Left ventricle myocardium inferior (tissue), 1 donor: ENCODE results near the gene TOM1. TPM values are rescaled to one million over a fixed set of nuclear protein-coding genes. Genes with fewer than 3 reads are reported as not detected.

Experiments
- DNase-seq: peaks from one replicate; pipeline ENCODE4 v3.0.0-alpha.2; 2020
- H3K27ac ChIP-seq: fragments of 200-600 bp; replicated peaks from 2 replicates; pipeline ENCODE4 v1.8.0; 2021
- H3K27me3 ChIP-seq: fragments of 200-600 bp; 2 replicates; pipeline ENCODE4 v1.8.0; 2021; ENCODE audit warnings: low read depth
- H3K36me3 ChIP-seq: fragments of 200-600 bp; 2 replicates; pipeline ENCODE4 v1.8.0; 2021
- H3K4me1 ChIP-seq: fragments of 200-600 bp; 2 replicates; pipeline ENCODE4 v1.8.0; 2021
- H3K4me3 ChIP-seq: fragments of 200-600 bp; 2 replicates; pipeline ENCODE4 v1.8.0; 2021; ENCODE audit warnings: mild to moderate bottlenecking, moderate library complexity
- H3K9me3 ChIP-seq: fragments of 200-600 bp; replicated peaks from 2 replicates; pipeline ENCODE4 v1.8.0; 2021
- intact Hi-C: fragments of 100-400 bp; cut with micrococcal nuclease; formaldehyde crosslinking; loops from one replicate; pipeline ENCODE4 v1.11.0; 2022
- total RNA-seq: library from RNA; stranded (reverse); fragmentation: NEBNext Ultra II Directional; extraction: Animal tissue kit (Norgen Biotek cat#: 25700); gene quantifications from one replicate; pipeline ENCODE4 v1.2.1, GENCODE V29; 2021
- TF ChIP-seq, protein P1 (sequence below): fragments of 200-600 bp; IDR thresholded peaks from 2 replicates; pipeline ENCODE4 v1.8.0; 2021; ENCODE audit warnings: antibody characterized with exemption, mild to moderate bottlenecking, borderline replicate concordance
- donor health status: DM: no; HTN: yes; CAD: no; lungs with severe emphysema.

TOM1 gene
- total RNA-seq, 1 donor from 2014 or later, result 68.0 TPM

DNA sequence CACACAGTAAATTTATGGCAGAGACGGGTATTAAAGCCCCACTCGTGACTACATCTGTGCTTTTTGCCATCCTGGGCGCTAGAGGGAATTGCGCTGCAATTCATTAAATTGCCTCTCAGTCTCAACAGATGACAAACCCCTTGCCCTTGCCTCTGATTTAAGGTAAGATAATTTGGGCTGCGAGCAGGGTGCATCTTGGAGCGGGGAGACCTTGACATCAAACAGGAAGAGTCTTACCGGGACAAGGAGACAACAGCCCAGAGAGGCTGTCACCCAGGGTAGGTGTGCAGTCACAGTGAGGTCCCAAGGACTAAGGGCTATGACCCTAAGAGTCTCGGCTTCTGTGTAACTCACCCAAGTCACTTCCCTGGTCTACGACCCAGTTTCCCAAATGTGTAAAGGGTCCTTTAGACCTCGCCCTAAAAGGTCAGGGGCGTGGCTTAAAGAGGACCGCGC lies 449 bp upstream of the TOM1 start:
- peaks cover 8% of the 10 kb centered on the region for H3K36me3 ChIP-seq
- intact Hi-C loops, result no loop called here

DNA sequence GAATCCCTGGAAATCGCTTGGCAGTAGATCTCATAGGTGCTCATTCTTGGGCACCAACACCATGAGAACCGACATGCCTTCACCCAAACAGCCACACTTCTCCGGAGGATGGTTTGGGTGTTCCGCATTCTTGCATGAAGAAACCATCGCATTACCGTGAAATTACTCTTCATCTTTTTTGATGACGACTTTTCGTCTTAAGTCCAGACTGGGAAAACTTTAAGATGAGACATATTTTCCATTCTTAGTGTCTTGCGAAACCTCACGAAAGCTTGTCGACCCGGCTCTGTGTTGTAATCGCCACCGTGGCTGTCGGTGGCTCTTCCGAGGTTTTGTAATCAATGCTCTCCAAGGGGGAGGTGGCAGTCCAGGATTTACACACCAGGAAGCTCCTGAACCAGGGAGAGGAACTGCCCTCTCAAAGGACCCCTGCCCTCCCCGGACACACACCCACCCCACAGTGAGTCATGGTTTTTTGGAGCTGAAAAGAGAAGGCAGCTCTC lies 1.7 kb downstream of the TOM1 start:
- Histone ChIP-seq H3K27ac (peak overlapping the region; percentile 94), H3K27me3 (no peaks in the 10 kb centered on the region), H3K4me1 (peaks cover 63% of the 10 kb centered on the region), H3K9me3 (no peaks in the 10 kb centered on the region), H3K4me3 (peak overlapping the region; percentile 90), H3K36me3 (no peaks in the 10 kb centered on the region)
- TF ChIP-seq, protein P1, sequence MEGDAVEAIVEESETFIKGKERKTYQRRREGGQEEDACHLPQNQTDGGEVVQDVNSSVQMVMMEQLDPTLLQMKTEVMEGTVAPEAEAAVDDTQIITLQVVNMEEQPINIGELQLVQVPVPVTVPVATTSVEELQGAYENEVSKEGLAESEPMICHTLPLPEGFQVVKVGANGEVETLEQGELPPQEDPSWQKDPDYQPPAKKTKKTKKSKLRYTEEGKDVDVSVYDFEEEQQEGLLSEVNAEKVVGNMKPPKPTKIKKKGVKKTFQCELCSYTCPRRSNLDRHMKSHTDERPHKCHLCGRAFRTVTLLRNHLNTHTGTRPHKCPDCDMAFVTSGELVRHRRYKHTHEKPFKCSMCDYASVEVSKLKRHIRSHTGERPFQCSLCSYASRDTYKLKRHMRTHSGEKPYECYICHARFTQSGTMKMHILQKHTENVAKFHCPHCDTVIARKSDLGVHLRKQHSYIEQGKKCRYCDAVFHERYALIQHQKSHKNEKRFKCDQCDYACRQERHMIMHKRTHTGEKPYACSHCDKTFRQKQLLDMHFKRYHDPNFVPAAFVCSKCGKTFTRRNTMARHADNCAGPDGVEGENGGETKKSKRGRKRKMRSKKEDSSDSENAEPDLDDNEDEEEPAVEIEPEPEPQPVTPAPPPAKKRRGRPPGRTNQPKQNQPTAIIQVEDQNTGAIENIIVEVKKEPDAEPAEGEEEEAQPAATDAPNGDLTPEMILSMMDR, result no peak
- no peak for DNase-seq
- intact Hi-C loops, result no loop called here

More for the DNA sequence above, 449 bp upstream of the TOM1 start:
- peaks cover 41% of the 10 kb centered on the region for H3K4me1 ChIP-seq
- H3K9me3 ChIP-seq, result no peaks in the 10 kb centered on the region
- no peak for DNase-seq
- H3K4me3 ChIP-seq, result peak overlapping the region; percentile 90
- TF ChIP-seq, protein P1, result peak; percentile 9
- peak overlapping the region; percentile 94 for H3K27ac ChIP-seq
- no peaks in the 10 kb centered on the region for H3K27me3 ChIP-seq

- Histone ChIP-seq H3K36me3 (no peaks in the 10 kb centered on the region), H3K27ac (peak overlapping the region; percentile 94), H3K4me3 (no peak overlapping the region), H3K9me3 (no peaks in the 10 kb centered on the region), H3K4me1 (peaks cover 80% of the 10 kb centered on the region), H3K27me3 (no peaks in the 10 kb centered on the region)
- DNase-seq, result no peak
- TF ChIP-seq, protein P1, result no peak
- intact Hi-C loops, result no loop called here
Observed at GRCh38 chr22:35303029-35303624, 3.4 kb downstream of the TOM1 start.

DNA sequence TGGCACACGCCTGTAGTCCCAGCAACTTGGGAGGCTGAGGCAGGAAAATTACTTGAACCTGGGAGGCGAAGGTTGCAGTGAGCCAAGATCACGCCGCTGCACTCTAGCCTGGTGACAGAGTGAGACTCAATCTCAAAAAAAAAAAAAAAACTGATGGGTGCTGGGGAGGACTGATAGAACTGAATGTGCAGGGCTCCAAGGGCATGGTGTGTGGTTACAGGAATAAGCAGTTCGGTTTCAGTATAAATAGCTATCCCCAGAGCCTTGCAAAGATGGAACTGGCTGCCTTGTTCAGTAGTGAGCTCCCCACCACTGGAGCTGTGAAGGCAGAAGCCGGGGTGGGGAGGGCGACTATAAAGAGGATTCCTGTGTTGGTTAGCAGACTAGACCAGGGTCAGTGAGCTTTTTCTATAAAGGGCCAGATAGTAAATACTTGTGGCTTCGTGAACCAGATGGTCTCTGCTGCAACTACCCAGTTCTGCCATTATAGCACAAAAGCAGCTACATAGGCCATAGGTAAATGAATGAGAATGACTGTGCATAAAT lies 5.9 kb downstream of the TOM1 start:
- H3K27me3 ChIP-seq, result no peaks in the 10 kb centered on the region
- TF ChIP-seq, protein P1, result no peak
- DNase-seq, result no peak
- intact Hi-C loops, result no loop called here
- no peaks in the 10 kb centered on the region for H3K9me3 ChIP-seq
- peak overlapping the region; percentile 0 for H3K4me3 ChIP-seq
- H3K27ac ChIP-seq, result peak overlapping the region; percentile 94
- H3K36me3 ChIP-seq, result no peaks in the 10 kb centered on the region
- H3K4me1 ChIP-seq, result peaks cover 85% of the 10 kb centered on the region

GRCh38 chr22:35306350-35306967 lies 6.8 kb downstream of the TOM1 start:
- Histone ChIP-seq H3K9me3 (no peaks in the 10 kb centered on the region), H3K36me3 (no peaks in the 10 kb centered on the region), H3K27me3 (no peaks in the 10 kb centered on the region), H3K4me3 (no peak overlapping the region), H3K27ac (peak overlapping the region; percentile 94), H3K4me1 (peaks cover 85% of the 10 kb centered on the region)
- no peak for DNase-seq
- TF ChIP-seq, protein P1, result no peak
- intact Hi-C loops, result no loop called here
